ENCODE data around the gene TCL1A.
"Not testable (repeated sequence)": the region's sequence is repeated elsewhere in the genome, so short reads cannot be mapped to it uniquely, and the experiment has no call there.

Gene TCL1A

GRCh38 chr14:95674613-95675012 is 39.3 kb downstream of the TCL1A start:
- DNase-seq, result no peak

GRCh38 chr14:95668235-95668772 is 45.6 kb downstream of the TCL1A start:
- no peak for DNase-seq

GRCh38 chr14:95667249-95667693 is 46.7 kb downstream of the TCL1A start:
- DNase-seq, result no peak

GRCh38 chr14:95666450-95666849 is 47.5 kb downstream of the TCL1A start:
- DNase-seq, result no peak

- not testable (repeated sequence) for DNase-seq
Measured at GRCh38 chr14:95665530-95665929, 48.4 kb downstream of the TCL1A start.

- peak; percentile 25 for DNase-seq
Measured at GRCh38 chr14:95664546-95664945, 49.4 kb downstream of the TCL1A start.

- DNase-seq, result no peak
Measured at GRCh38 chr14:95664066-95664465, 49.9 kb downstream of the TCL1A start.

- DNase-seq, result no peak
Measured at GRCh38 chr14:95663226-95663797, 50.6 kb downstream of the TCL1A start.

- no peak for DNase-seq
Measured at GRCh38 chr14:95662376-95663186, 51.3 kb downstream of the TCL1A start.

GRCh38 chr14:95660651-95661515 is 53.0 kb downstream of the TCL1A start:
- no peak for DNase-seq

GRCh38 chr14:95659990-95660385 is 53.9 kb downstream of the TCL1A start:
- DNase-seq, result no peak
